K562 (cell line): Measurements from ENCODE around the gene MTFR2. TPM values are rescaled to one million over a fixed set of nuclear protein-coding genes. Genes with fewer than 3 reads are reported as not detected.
A peak's percentile ranks its signal among the peaks of the same experiment; 100 is the strongest.

ENCODE experiments used
- BCLAF1 ChIP-seq, 2 experiments: fragments of 450-650 bp in 1 of 2; IDR thresholded peaks; 2 replicates each; pipeline ENCODE4 v1.6.1; 2011 to 2017; ENCODE audit warnings: low read depth in 2 of 2, antibody characterized with exemption in 1 of 2, borderline replicate concordance in 1 of 2, low read length in 1 of 2, mild to moderate bottlenecking in 1 of 2, mixed read lengths in 1 of 2; ENCODE audit not compliant: control insufficient read depth in 1 of 2
- BHLHE40 ChIP-seq: IDR thresholded peaks from 2 replicates; pipeline ENCODE4 v1.6.1; 2011; ENCODE audit warnings: low read length, improper control_type of control experiment
- CBX5 ChIP-seq: IDR thresholded peaks from 2 replicates; pipeline ENCODE4 v1.6.1; 2014; ENCODE audit warnings: low read depth, borderline replicate concordance
- CEBPZ ChIP-seq: fragments of 150-350 bp; IDR thresholded peaks from 2 replicates; pipeline ENCODE4 v1.6.1; 2014; ENCODE audit warnings: low read depth, mild to moderate bottlenecking, low read length, borderline replicate concordance
- CREM ChIP-seq: IDR thresholded peaks from 2 replicates; pipeline ENCODE4 v1.6.1; 2014; ENCODE audit warnings: antibody characterized with exemption, low read depth
- CXXC5 ChIP-seq: fragments of 250-450 bp; sonication (Bioruptor Pico); IDR thresholded peaks from 2 replicates; pipeline ENCODE4 v1.8.0; 2022; ENCODE audit warnings: inconsistent platforms, mild to moderate bottlenecking, moderate library complexity
- ETV5 ChIP-seq: sonication (generic); formaldehyde crosslinking; IDR thresholded peaks from 2 replicates; pipeline ENCODE4 v1.4.0; 2020; ENCODE audit warnings: low read depth, mild to moderate bottlenecking, missing genetic modification reagents
- FOXJ3 ChIP-seq: sonication (generic); formaldehyde crosslinking; IDR thresholded peaks from 2 replicates; pipeline ENCODE4 v1.4.0; 2020; ENCODE audit warnings: mild to moderate bottlenecking, missing genetic modification reagents
- GABPB1 ChIP-seq: sonication (generic); formaldehyde crosslinking; IDR thresholded peaks from 2 replicates; pipeline ENCODE4 v1.8.0; 2022; ENCODE audit warnings: mild to moderate bottlenecking, missing genetic modification reagents
- GTF2F1 ChIP-seq: IDR thresholded peaks from 2 replicates; pipeline ENCODE4 v1.6.1; 2011; ENCODE audit warnings: low read depth, low read length, improper control_type of control experiment
- HDAC1 ChIP-seq, 2 experiments: fragments of 450-650 bp; IDR thresholded peaks; 2 replicates each; pipeline ENCODE4 v1.6.1; 2016 to 2017; ENCODE audit warnings: inconsistent platforms in 1 of 2, mild to moderate bottlenecking in 1 of 2, moderate library complexity in 1 of 2
- ID3 ChIP-seq, 2 experiments: fragments of 250-450 bp in 1 of 2; fragments of 450-650 bp in 1 of 2; sonication (Bioruptor Pico) in 1 of 2; IDR thresholded peaks; 2 replicates each; pipeline versions ENCODE4 v1.6.1 to v1.8.0; 2016 to 2021; ENCODE audit warnings: mild to moderate bottlenecking in 2 of 2, moderate library complexity in 2 of 2, missing compliant biosample characterization in 1 of 2, missing genetic modification characterization in 1 of 2
- JUN ChIP-seq, 2 experiments: sonication (generic) in 1 of 2; formaldehyde crosslinking in 1 of 2; IDR thresholded peaks; 2 replicates each; pipeline versions ENCODE4 v1.6.1 to v1.8.0; 2012 to 2022; ENCODE audit warnings: borderline replicate concordance in 2 of 2, mild to moderate bottlenecking in 2 of 2, improper control_type of control experiment in 1 of 2, low read depth in 1 of 2, low read length in 1 of 2, missing genetic modification reagents in 1 of 2
- NCOA1 ChIP-seq: fragments of 450-650 bp; IDR thresholded peaks from 2 replicates; pipeline ENCODE4 v1.6.1; 2016; ENCODE audit warnings: low read depth
- PCBP1 ChIP-seq: fragments of 200-400 bp; formaldehyde crosslinking; IDR thresholded peaks from 2 replicates; pipeline ENCODE4 v1.6.1; 2018; ENCODE audit warnings: mild to moderate bottlenecking, low read depth, low read length; ENCODE audit not compliant: poor library complexity, severe bottlenecking
- POLR2AphosphoS2 ChIP-seq: IDR thresholded peaks from 2 replicates; pipeline ENCODE4 v1.6.1; 2012; ENCODE audit warnings: low read length, improper control_type of control experiment
- RFX5 ChIP-seq: IDR thresholded peaks from 2 replicates; pipeline ENCODE4 v1.6.1; 2011; ENCODE audit warnings: low read depth, mild to moderate bottlenecking, improper control_type of control experiment, low read length
- SUPT5H ChIP-seq: fragments of 450-650 bp; IDR thresholded peaks from 2 replicates; pipeline ENCODE4 v1.6.1; 2016
- TBL1XR1 ChIP-seq, 2 experiments: IDR thresholded peaks; 2 replicates each; pipeline ENCODE4 v1.6.1; 2012; ENCODE audit warnings: improper control_type of control experiment in 2 of 2, low read length in 2 of 2, mild to moderate bottlenecking in 1 of 2
- TCF7L2 ChIP-seq: fragments of 150-350 bp; IDR thresholded peaks from 2 replicates; pipeline ENCODE4 v1.6.1; 2016; ENCODE audit warnings: low read depth, mild to moderate bottlenecking, low read length, moderate library complexity
- ZFP1 ChIP-seq: fragments of 450-650 bp; formaldehyde crosslinking; IDR thresholded peaks from 2 replicates; pipeline ENCODE4 v1.4.0; 2020; ENCODE audit warnings: mild to moderate bottlenecking, mixed read lengths
- ZFP36 ChIP-seq: fragments of 150-350 bp; IDR thresholded peaks from 2 replicates; pipeline ENCODE4 v1.6.1; 2018; ENCODE audit warnings: low read length, low read depth; ENCODE audit not compliant: partially characterized antibody
- ZNF217 ChIP-seq: sonication (generic); formaldehyde crosslinking; IDR thresholded peaks from 2 replicates; pipeline ENCODE4 v1.8.0; 2022; ENCODE audit warnings: mild to moderate bottlenecking, missing genetic modification reagents
- ZNF75A ChIP-seq: fragments of 450-650 bp; formaldehyde crosslinking; IDR thresholded peaks from 2 replicates; pipeline ENCODE4 v1.4.0; 2020; ENCODE audit warnings: mild to moderate bottlenecking
- polyA plus RNA-seq, 8 experiments: library from polyadenylated mRNA; depleted of rRNA in 4 of 8; stranded (reverse) in 5 of 8; unstranded in 3 of 8; fragments of >200 nt; fragmentation: Nextera tagmentation in 2 of 8; fragmentation: Illumina TruSeq in 1 of 8; extraction: Ambion mirVana in 2 of 8; extraction: Trizol in 1 of 8; gene quantifications; 2 replicates each; pipeline versions ENCODE4 v1.2.1 to v1.2.3, GENCODE V29; 2011 to 2014; ENCODE audit warnings: inconsistent platforms in 1 of 8, missing spikeins in 1 of 8
- total RNA-seq, 7 experiments: library from RNA; depleted of rRNA in 6 of 7; stranded (reverse); fragments of >200 nt in 6 of 7; fragmentation: Illumina TruSeq in 2 of 7; extraction: Trizol in 2 of 7; gene quantifications; 2 replicates each; pipeline versions ENCODE4 v1.2.1 to v1.2.3, GENCODE V29; 2011 to 2021; ENCODE audit warnings: low replicate concordance in 1 of 7

Gene MTFR2
- total and polyA plus RNA-seq, 9 of the 15 experiments (the other 6 are each of a cell fraction or from before 2014, with no cell fraction given), result 10.1 to 63.3 (median 45.9) TPM

- TF ChIP-seq BCLAF1 (IDR thresholded peaks at IDR 0.05; ENCODE audit: borderline replicate concordance in 1 of 2, control insufficient read depth in 1 of 2, low read depth in 2 of 2, low read length in 1 of 2), result no peak
- peak; percentile 78 for TF ChIP-seq POLR2AphosphoS2
- no peak for TF ChIP-seq ID3 (CRISPR knock-in tag; IDR thresholded peaks at IDR 0.05)
- no peak for TF ChIP-seq ID3 (tag; IDR thresholded peaks at IDR 0.05)
- TF ChIP-seq FOXJ3 (CRISPR knock-in tag), result no peak
- TF ChIP-seq PCBP1, result peak; percentile 85
- peak in 1 of 2 experiments; percentile 60; a peak in 2 of 4 replicates for TF ChIP-seq TBL1XR1 (IDR thresholded peaks at IDR 0.05; ENCODE audit: low read length in 2 of 2)
- TF ChIP-seq RFX5, result 0 out of 2 replicates have a peak, but pooled peaks have one; percentile 24
- TF ChIP-seq GTF2F1, result no peak
- peak; percentile 69 for TF ChIP-seq CXXC5 (CRISPR knock-in tag)
- no peak for TF ChIP-seq GABPB1 (CRISPR knock-in tag)
- no peak for TF ChIP-seq ZFP1 (CRISPR knock-in tag)
- no peak for TF ChIP-seq CBX5
- TF ChIP-seq NCOA1, result no peak
- no peak for TF ChIP-seq ZNF75A (CRISPR knock-in tag)
- no peak for TF ChIP-seq CEBPZ
- TF ChIP-seq BHLHE40, result no peak; the same call in none of the 2 replicates
- TF ChIP-seq ZFP36, result no peak
- no peak for TF ChIP-seq TCF7L2
- TF ChIP-seq JUN (IDR thresholded peaks at IDR 0.05; ENCODE audit: borderline replicate concordance, low read depth, low read length), result no peak
- no peak for TF ChIP-seq JUN (CRISPR knock-in tag; IDR thresholded peaks at IDR 0.05; ENCODE audit: borderline replicate concordance)
- no peak for TF ChIP-seq ETV5 (CRISPR knock-in tag)
- TF ChIP-seq ZNF217 (CRISPR knock-in tag), result no peak
- TF ChIP-seq HDAC1 (IDR thresholded peaks at IDR 0.05), result no peak
- TF ChIP-seq CREM, result no peak
- TF ChIP-seq SUPT5H, result no peak
Measured at GRCh38 chr6:136289327-136289578, 39.1 kb upstream of the MTFR2 start (continued).
